Astrocyte of the spinal cord (primary cell): ENCODE measurements around the gene ZRSR2.

Source experiments
- DNase-seq: peaks from one replicate; pipeline ENCODE4 v3.0.0; 2011; ENCODE audit warnings: low read depth, low spot score
- H3K4me3 ChIP-seq: 2 replicates; pipeline ENCODE4 v1.5.1; 2011; ENCODE audit warnings: low read depth, mild to moderate bottlenecking, low read length, moderate library complexity
- CTCF ChIP-seq: IDR thresholded peaks from 2 replicates; pipeline ENCODE4 v1.5.1; 2012; ENCODE audit warnings: low read depth, mild to moderate bottlenecking, low read length, inconsistent platforms
- in situ Hi-C: cut with HindIII; loops from 2 replicates; pipeline ENCODE4 v1.10.0; 2017; ENCODE audit warnings: low sequenced_read_pairs

The ZRSR2 gene

GRCh38 chrX:15761564-15762191, 28.6 kb upstream of the ZRSR2 start:
- no peak overlapping the region for H3K4me3 ChIP-seq
- DNase-seq = peak; percentile 22
- in situ Hi-C loops = no loop called here
- TF ChIP-seq CTCF = peak; percentile 91

- in situ Hi-C loops = no loop called here
Observed at GRCh38 chrX:15769300-15769954, 20.9 kb upstream of the ZRSR2 start.

GRCh38 chrX:15781961-15782699, 8.2 kb upstream of the ZRSR2 start:
- DNase-seq = no peak
- TF ChIP-seq CTCF = no peak
- in situ Hi-C loops = no loop called here
- H3K4me3 ChIP-seq = no peak overlapping the region

More at GRCh38 chrX:15769300-15769954, 20.9 kb upstream of the ZRSR2 start:
- DNase-seq = no peak
- TF ChIP-seq CTCF = no peak
- no peak overlapping the region for H3K4me3 ChIP-seq

- in situ Hi-C loops = no loop called here
- DNase-seq = no peak
- no peak for TF ChIP-seq CTCF
- H3K4me3 ChIP-seq = no peak overlapping the region
Observed at GRCh38 chrX:15785176-15785750, 5.0 kb upstream of the ZRSR2 start.

- no peak overlapping the region for H3K4me3 ChIP-seq
- in situ Hi-C loops = no loop called here
- no peak for TF ChIP-seq CTCF
- DNase-seq = no peak
Observed at GRCh38 chrX:15786915-15787314, 3.4 kb upstream of the ZRSR2 start.

GRCh38 chrX:15790769-15791290, 546 bp downstream of the ZRSR2 start:
- in situ Hi-C loops = no loop called here
- no peak for TF ChIP-seq CTCF
- no peak for DNase-seq
- peak overlapping the region; percentile 85 for H3K4me3 ChIP-seq
